Activated naive CD4-positive, alpha-beta T cell treated with anti-CD3 and anti-CD28 coated beads, Interleukin-2, amount 50 U/mL, for 16 hours (primary cell): ENCODE measurements around the gene KLF13.

Source experiments
- DNase-seq: peaks from one replicate; pipeline ENCODE4 v3.0.0-alpha.2; 2020

The KLF13 gene

DNA sequence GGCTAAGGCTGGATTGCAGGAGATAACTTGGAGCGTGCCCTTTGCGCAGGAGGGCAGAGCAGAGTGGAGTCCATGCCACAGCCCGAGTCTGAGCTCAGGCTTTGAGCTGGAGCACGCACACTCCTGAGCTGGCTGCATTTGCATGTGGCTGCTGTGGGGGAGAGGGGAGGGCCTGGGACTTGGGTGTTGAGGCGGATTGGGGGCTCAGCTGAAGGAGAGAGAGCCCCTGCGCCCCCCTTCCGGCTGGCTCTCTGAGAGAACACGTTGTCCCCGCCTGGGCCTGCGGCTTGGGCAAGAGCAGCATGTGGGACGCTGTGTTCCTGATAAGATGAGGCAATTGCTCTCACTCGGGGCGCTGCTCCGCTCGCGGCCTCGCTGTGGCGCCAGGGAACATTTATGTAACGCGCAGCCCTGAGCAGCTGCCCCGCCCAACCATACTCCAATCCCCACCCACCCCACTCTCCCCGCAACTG lies 39.1 kb downstream of the KLF13 start:
- DNase-seq, result peak; percentile 85

DNA sequence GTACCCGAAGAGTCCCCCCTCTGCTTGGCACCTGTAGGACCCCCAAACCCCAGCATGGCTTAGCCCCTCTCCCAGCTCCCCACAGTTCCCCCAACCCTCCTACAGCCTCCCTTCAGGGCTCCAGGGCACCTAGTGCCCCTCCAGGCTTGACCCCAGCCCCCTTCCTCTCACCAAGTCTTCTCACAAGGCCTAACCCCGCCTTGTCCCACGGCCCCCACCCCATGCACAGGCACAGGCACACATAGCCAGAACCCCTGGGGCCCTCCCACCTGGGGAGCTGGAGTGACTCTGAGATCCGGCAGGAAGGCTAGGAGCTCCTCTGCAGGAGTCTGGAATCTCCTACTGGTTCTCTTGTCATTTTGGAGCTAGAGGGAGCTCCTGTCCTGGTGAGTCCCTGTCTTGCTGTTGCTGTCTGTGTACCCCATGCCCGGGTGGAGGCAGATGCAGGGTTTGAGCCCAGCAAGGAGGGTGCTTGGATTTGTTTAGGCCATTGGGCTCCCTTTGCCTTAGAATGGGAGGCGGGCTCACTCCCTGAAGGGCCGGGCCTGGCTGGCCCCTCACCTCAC lies 39.6 kb downstream of the KLF13 start:
- no peak for DNase-seq

DNA sequence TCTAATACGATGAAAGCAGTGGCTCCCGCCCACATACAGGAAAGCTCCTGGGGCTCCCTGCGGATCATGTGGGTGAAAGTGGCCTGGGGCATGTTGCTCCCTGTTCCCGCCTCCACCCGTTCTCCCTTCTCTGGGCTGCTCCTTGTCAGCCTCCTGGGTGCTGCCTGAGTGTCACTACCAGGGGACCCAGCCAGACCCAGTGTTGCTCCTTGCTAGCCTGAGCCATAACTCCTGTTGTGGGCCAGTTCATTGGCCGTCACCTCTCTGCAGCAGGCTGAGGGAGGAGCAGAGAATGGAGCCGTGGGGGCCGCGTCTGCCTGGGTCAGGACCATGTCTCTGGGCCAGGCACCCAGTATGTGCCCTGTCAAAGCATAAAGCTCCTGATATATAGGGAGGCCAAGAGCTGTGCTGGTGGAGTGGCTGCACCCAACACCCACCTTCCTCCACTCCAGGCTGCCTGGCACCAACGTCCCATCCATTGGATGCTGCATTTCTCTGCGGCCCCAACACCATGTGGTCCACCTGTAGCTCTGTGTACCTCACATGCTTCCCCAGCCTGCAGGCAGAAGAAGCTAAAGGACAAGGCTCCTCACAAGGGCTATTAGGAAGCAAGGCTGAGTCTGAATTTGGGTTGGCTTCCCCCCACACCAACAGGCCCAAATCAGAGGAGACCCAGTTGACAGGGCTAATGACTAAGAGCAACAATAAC lies 40.5 kb downstream of the KLF13 start:
- no peak for DNase-seq

DNA sequence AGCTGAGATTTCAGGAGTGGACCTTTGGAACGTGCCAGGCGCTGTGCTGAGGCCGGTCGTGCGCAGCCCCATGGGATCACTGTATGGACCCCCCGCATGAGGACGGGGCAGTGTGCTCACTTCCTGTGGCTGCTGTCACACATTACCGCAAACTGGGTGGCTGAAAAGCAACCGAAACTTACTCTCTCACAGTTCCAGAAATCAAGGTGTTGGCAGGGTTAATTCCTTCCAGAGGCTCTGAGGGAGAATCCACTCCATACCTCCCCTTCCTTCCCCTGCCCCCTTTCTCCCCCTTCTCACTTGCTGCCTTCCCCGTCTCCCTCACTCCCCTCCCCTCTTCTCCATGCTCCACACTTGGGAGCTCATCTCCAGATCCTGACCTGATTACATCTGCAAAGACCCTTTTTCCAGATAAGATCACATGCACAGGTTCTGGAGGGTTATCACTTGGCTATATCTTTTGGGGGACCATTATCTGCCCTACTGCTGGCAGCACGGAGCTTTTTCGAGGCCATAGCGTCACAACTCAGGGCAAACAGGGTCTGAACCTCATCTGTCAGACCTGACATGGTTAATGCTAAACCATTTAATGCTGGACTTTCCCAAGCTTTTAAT lies 41.2 kb downstream of the KLF13 start:
- no peak for DNase-seq

DNA sequence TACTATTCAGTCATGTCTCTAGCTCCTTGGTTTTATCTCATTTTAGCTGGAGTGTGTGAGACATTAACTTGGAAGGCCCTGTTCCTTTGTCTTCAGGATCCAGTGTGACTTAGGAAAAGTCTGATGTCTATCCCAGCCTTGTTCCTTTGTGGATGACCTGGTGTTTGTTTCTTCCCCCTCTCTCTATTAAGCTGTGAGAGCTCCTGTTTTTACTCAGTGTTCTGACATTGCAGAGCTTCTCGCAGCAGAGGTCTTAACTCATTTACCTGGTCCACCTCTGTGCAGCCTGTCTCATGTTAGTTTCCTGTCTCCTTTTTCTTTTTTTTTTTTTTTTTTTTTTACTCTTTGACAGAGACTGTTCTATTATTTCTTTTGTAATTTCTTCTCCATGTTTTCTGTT lies 43.1 kb downstream of the KLF13 start:
- DNase-seq, result no peak

DNA sequence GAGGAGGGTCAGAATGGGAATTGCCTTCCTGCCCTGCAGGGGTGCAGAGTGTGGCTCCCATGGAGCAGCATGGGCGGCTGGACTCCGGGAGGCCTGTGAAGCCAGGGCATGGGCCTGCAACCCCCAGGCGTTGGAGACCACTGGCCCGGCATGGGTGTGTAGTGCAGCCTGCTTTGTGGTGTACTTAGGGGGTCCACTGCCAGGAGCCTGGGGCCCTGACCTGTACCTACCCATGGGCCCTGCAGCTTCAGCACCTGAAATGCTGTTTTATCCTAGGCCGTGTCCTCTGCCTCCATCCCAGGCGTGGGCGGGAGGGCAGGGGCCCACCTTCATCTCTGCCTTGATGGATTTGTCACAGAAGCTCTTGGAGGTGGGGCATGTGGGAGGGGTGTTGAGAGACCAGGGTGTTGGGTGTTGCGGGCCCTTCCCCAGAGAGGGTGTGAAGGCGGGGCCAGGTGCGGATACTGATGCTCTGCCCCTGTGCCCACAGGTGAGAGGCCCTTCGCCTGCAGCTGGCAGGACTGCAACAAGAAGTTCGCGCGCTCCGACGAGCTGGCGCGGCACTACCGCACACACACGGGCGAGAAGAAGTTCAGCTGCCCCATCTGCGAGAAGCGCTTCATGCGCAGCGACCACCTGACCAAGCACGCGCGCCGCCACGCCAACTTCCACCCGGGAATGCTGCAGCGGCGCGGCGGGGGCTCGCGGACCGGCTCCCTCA lies 45.0 kb downstream of the KLF13 start:
- no peak for DNase-seq

DNA sequence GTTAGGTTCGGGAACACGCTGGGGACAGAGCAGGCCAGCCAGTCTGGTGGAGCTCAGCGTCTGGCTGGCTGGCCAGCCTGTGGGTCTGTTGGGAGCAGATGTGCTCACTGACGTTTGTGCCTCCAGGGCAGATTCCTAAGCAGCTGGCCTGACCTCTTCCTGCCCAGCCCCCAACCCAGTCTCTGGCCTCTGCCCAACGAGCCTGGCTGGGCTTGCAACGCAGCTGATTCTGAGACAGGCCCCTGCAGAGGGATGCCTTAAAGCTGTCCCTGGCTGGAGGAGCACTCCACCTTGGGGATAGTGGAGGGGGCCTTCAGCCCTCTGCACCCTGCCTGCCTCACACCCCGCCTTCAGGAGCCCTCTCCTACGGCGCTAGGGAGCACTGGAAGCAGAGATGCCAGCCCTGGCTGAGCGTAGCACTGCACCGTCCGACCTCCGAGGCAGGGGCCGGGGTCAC lies 46.0 kb downstream of the KLF13 start:
- DNase-seq, result no peak

DNA sequence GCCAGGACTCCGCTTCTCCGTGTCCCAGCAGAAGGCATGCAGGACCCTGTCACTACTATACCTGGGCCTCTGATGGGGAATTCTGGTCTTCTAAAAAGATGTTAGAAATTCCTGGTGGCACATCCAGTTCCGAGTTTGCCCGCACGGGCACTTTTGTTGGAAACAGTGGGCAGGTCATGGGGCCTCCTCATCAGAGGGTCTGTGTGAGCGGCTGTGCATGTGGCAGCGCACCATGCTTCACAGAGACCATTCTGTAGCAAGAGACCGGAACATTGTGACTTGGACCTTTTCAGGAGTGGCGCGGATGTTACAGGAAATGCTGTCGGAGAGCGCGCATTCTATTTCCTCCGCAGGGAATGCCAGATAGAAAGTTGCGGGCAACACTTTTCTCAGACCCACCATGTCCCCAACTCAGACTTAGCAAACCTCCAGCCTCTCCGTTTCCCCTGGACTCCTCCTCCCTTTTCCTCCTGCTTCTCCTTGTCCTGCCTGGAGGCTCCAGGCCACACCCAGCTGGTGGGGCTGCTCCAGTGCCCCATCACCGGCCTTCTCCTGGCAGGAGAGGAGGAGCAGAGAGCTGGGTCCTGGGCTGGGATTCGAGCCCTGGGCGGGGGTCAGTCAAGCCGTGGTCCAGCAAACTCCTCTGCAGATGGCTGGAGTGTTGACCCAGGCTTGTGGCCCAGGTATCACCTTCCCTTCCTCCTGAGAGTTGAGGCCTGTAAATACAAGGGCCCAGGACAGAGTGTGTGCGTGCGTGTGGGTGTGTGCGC lies 46.6 kb downstream of the KLF13 start:
- DNase-seq, result no peak

DNA sequence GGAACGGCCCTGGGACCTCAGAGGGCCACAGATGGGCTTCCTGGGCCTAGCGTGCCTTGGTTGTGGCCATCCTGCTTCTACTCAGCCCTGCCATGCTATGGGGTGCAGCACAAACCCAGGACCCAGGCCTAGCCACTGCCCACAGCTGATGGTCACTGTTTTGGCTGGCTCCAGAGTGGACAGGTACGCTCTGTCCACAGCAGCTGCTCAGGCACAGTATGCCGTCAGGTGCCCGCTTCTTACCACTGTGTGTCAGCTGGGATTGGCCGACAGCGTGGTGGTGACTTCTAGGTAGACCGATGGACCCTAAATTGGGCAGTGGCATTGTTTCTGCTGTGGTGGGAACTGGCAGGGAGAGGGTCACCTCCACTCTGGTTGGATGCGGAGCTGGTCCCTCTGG lies 47.3 kb downstream of the KLF13 start:
- DNase-seq, result no peak

DNA sequence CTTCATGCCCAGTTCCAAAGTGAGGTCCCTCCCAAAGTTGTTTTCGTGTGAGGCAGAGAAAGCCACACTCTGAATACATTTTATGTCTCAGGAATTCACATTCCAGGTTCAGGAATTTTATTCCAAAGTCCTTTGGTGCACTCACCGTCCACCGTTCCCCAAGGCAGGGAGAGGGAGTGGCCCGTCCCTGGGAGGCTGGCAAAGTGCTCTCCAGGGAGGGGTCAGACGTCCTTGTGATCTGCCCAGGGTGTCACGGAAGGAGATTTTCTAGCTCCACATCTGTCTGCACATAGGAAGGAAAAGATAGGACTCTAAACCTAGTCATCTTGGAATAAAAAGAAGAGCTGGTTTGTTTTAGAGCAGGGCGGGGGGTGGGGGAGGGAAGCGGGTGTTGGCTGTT lies 47.9 kb downstream of the KLF13 start:
- DNase-seq, result no peak

DNA sequence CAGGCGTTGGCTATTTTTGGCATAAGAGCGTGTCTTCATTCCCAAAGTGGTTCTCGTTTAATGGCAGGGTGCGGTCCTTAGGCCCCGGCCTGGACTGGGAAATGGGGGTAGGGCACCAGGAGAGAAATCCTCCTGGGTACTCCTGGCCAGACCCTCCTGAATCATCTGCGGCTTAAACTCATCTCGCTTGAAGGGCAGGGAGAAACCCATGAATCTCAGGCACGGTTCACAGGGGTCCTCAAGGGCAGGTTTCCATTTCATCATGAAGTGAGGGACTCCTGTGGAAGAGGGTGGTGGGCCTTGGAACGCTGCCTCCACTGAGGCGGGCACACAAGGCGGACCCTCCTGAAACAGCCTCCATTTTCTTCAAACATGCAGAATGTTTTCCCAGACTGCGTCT lies 48.4 kb downstream of the KLF13 start:
- DNase-seq, result no peak

DNA sequence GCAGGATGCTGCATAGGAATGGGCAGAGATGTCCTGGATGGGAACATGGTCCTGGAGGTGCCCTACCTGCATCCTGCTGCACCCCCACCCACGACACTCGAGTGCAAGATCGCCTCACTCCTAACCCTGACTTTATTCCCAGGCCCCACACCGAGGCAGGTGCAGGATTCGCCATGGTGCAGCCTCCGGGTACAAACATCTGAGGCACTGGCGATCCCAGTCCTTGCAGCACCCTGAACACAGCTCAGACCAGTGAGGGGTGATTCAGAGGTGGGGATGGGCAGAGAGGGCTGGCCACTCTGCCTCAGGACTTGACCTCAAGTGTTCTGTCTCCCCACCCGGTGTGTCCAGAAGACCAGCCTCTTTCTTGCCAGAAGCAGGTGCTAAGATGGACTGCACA lies 49.1 kb downstream of the KLF13 start:
- DNase-seq, result no peak

DNA sequence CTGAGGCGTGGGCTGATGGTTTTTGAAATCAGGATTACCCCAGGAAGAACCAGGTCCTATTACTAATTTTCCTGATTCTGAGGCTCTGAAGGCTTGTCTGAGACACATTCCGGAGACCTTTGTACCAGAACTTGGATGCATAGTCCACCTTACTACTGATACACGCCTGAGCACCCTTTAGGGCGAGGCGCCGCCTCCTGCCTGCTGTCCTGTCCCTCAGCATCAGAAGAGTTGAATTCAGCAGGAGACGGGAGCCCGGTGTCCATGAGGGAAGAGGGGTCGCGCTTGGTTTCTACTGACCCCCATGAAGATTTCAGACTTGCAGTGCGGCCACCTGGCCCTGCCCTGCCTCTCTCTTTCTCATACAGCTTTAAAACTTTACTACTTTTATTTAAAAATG lies 49.9 kb downstream of the KLF13 start:
- no peak for DNase-seq

DNA sequence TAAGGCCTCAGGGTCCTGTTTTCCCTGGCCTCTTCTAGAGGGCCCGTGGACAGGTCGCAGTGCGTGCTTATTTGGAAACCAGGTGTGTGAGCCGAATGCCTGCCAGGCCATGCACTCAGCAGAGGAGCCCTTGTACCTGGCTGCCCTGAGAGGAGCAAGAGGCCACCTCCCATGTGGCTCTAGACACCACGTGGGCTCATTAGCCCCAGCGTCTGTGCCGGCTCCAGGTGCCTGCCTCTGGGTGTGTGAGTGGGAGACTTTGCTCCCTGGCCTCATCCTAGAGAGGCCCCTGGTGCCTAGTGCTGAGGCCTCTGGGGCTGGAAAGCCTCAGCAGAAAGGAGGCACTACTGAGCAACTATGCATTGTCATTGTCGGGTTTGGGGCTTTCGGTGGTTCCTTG lies 50.4 kb downstream of the KLF13 start:
- DNase-seq, result no peak

DNA sequence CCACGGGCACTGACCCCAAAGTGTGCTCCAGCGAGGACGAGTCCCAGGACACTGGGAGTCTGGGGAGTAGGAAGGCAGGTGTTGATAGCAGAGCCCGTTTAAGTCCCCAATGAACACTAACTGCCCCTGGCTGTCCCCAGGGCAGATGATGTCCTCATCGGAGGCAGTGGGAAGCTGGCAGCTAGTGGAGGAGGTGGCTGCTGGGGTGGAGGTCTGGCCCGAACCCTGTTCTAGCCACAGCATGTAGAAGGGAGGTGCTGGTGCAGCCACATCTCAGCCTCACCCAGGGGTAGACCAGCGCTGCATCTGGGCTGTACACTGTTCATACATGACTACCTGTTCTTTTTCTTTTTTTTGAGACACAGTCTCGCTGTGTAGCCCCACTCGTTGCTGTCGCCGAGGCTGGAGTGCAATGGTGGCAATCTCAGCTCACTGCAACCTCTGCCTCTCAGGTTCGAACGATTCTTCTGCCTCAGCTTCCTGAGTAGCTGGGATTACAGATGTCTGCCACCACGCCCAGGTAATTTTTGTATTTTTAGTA lies 51.8 kb downstream of the KLF13 start:
- no peak for DNase-seq

DNA sequence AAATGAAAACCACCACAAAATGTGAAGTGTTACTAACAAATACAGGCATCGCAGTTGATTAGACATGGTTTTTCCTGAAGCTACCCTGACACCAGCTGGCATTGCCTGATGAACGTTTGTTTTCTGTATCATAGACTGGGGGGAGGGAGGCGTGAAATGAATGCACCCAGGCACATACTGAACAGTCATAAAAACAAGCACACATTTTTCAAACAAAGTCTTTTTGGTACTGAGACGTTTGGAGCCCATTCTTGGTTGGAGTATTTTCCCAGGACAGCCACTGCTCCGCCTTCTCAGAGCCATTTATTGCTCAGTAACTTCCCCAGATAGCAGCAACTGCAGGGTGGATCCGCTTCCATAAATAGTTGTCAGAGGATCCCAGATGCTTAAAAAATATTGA lies 52.4 kb downstream of the KLF13 start:
- DNase-seq, result no peak

DNA sequence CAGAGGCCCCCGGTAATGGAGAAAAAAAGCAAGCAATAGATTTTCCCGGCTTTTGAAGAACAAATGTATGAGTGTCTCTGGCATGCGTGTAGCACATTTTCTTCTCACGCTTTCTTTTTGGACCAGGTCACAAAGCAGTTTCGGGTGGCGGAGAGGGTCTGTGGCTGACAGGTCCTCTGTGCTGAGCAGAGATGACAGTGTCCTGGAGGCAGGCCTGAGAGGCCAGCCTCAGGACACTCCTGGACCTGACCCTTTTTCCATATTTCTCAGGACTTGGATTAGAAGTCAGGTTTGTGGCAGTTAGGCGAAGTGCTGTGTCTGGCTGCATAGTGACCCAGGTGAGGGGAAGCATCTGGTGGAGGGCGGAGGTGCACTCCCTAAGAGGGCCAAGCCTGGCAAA lies 52.9 kb downstream of the KLF13 start:
- DNase-seq, result no peak

DNA sequence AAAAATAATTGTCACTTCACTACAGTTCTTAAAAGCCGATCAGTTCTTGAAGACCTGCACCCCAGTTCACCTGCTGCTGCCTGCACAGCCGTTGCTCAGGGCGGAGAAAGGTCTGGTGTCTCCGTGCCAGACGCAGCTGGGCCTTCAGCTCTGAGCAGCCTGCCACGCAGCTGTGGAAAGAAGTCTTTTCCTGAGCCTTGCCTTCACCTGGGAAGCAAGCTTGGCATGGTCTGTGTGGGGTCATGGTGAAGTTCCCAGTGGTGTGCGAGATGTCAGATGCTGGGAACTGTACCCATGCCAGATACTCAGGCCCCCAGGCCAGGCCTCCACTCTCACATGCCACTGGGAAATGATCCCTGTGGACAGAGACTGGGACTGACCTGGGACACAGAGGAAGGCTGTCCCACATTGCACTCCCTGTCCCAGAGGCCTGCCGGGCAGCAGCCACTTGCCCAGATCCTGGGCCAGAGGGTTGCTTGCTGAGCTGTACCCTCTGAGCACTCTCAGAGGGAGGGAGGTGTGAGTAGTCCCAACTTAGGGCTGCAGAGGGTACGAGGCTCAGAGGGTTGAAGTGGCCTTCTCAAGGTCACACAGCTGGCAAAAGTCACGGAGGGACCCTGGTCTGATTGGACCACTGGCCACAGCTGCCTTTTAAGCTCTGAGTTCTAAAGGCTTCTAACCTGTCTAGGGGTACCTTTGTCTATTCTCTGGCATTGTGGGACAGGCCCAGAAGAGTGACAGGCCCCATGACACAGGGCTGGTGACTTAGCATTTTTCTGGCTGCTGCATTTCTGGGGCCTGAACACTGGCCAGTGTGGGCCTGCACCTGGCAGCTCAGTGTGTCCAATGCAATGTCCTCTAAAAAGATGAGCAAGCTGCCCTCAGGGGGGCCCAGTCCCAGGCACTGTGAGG lies 55.4 kb downstream of the KLF13 start:
- DNase-seq, result no peak

DNA sequence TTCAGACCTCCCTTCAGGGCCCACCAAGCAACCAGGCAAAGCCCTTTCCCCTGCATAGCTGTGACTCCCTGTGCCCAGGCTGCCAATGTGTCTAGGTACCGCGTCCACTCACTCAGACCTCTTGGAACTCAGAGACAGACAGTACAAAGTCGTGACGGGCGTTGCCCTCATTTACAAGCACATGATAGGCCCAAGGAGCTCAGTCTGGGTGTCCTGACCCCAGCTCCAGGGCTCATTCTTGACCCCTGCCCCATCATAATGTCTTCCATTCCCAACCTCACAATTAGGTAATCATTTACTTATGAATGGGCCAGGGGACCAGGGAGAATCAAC lies 56.0 kb downstream of the KLF13 start:
- DNase-seq, result no peak

DNA sequence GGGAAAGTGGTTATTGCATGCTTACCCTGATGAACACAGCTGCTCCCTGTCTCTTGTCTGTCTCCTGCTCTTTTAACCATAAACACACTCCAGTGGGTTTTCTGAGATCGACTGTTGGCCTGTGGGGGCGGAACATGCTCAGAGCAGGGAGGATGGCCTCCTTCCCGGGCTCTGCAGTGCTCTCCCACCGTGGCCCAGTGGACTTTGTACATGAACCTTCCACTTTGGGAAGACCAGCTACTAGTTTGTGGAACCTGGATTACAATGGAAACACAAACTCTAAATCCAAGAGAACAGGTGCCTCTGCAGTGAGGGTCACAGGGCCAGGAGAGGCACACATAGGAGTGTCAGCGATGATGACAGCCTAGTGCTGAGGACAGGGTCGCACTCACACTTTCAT lies 56.5 kb downstream of the KLF13 start:
- DNase-seq, result no peak

DNA sequence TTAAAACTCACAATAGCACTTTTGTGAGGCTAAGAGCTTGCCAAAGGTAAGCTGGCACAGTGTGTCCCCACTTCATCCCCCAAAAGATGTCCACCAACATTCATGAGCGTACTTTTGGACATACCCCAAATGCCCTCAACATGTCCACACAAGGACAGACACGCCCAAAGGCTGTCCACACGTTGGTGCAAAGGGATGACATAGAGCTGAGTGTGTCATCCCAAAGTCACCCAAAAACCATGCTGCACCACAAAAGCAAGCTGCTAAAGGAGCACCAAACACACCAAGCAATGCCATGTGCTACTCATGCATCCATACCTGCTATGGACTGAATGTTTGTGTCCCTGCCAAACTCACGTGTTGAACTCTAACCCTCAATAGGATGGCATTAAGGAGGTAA lies 57.9 kb downstream of the KLF13 start:
- no peak for DNase-seq

DNA sequence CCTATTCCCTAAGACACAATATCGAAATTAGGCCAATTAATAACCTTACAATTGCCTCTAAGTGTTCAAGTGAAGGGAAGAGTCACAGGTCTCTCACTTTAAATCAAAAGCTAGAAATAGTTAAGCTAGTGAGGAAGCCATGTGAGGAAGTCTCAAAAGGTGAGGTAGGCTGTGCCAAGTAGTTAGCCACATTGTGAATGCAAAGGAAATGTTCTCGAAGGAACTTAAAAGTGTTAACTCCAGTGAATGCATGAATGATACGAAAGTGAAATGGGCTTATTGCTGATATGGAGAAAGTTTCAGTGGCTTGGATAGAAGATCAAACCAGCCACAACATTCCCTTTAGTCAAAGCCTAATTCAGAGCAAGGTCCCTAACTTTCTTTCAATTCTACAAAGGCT lies 59.1 kb downstream of the KLF13 start:
- DNase-seq, result no peak
